Keratinocyte (primary cell): Measurements from ENCODE around the gene ZNF24. TPM values are rescaled to one million over a fixed set of nuclear protein-coding genes. Genes with fewer than 3 reads are reported as not detected.

Experiments
- DNase-seq: peaks from one replicate; pipeline ENCODE4 v3.0.0-alpha.2; 2011; ENCODE audit warnings: low read depth, missing footprints, low spot score
- FAIRE-seq: peaks from 2 replicates; lab custom pipeline; 2011; peaks lifted over from hg19 to GRCh38; lab: Jason Lieb, UNC
- H2AFZ ChIP-seq: 2 replicates; pipeline ENCODE4 v1.6.0; 2012; ENCODE audit warnings: low read length, control low read depth, inconsistent platforms; ENCODE audit not compliant: control insufficient read depth
- H3K27ac ChIP-seq: 2 replicates; pipeline ENCODE4 v1.5.1; 2011; ENCODE audit warnings: low read length; ENCODE audit not compliant: control insufficient read depth, insufficient read depth
- H3K27me3 ChIP-seq: 3 replicates; pipeline ENCODE4 v1.6.0; 2011; ENCODE audit warnings: low read length; ENCODE audit not compliant: control insufficient read depth, insufficient read depth; ENCODE audit errors: extremely low read depth
- H3K36me3 ChIP-seq, 2 experiments: 2 replicates in 1 of 2; 3 replicates in 1 of 2; pipeline ENCODE4 v1.5.1; 2011; ENCODE audit warnings: low read length in 2 of 2, mild to moderate bottlenecking in 1 of 2; ENCODE audit not compliant: control insufficient read depth in 2 of 2, insufficient read depth in 2 of 2; ENCODE audit errors: extremely low read depth in 1 of 2
- H3K4me1 ChIP-seq: 3 replicates; pipeline ENCODE4 v1.5.1; 2011; ENCODE audit warnings: low read length; ENCODE audit not compliant: control insufficient read depth, insufficient read depth; ENCODE audit errors: extremely low read depth
- H3K4me2 ChIP-seq: 3 replicates; pipeline ENCODE4 v1.6.0; 2011; ENCODE audit warnings: low read depth, low read length; ENCODE audit not compliant: control insufficient read depth, insufficient read depth; ENCODE audit errors: extremely low read depth
- H3K4me3 ChIP-seq, 3 experiments: fragments of 200-600 bp in 1 of 3; sonication (generic) in 1 of 3; 2 replicates in 2 of 3; 3 replicates in 1 of 3; pipeline ENCODE4 v1.5.1; 2011 to 2016; ENCODE audit warnings: low read length in 3 of 3, mild to moderate bottlenecking in 3 of 3, control low read depth in 2 of 3, inconsistent platforms in 1 of 3, low read depth in 1 of 3, mixed read lengths in 1 of 3, mixed run types in 1 of 3, moderate library complexity in 1 of 3; ENCODE audit not compliant: control insufficient read depth in 2 of 3, insufficient read depth in 2 of 3; ENCODE audit errors: extremely low read depth in 1 of 3
- H3K79me2 ChIP-seq: 2 replicates; pipeline ENCODE4 v1.6.0; 2012; ENCODE audit warnings: low read length; ENCODE audit not compliant: control insufficient read depth, insufficient read depth
- H3K9ac ChIP-seq: 3 replicates; pipeline ENCODE4 v1.6.0; 2011; ENCODE audit warnings: low read length; ENCODE audit not compliant: control insufficient read depth, insufficient read depth; ENCODE audit errors: extremely low read depth
- H3K9me1 ChIP-seq: 3 replicates; pipeline ENCODE4 v1.6.0; 2011; ENCODE audit warnings: low read length; ENCODE audit not compliant: control insufficient read depth, insufficient read depth; ENCODE audit errors: extremely low read depth
- H3K9me3 ChIP-seq: 2 replicates; pipeline ENCODE4 v1.5.1; 2012; ENCODE audit warnings: low read depth, low read length; ENCODE audit not compliant: control insufficient read depth
- H4K20me1 ChIP-seq: 3 replicates; pipeline ENCODE4 v1.6.0; 2011; ENCODE audit warnings: low read length; ENCODE audit not compliant: control insufficient read depth, insufficient read depth; ENCODE audit errors: extremely low read depth
- CTCF ChIP-seq, 3 experiments: IDR thresholded peaks in 1 of 3; conservative IDR thresholded peaks in 1 of 3; optimal IDR thresholded peaks in 1 of 3; 2 replicates in 2 of 3; 3 replicates in 1 of 3; pipeline versions ENCODE3 to v1.5.1; 2011; ENCODE audit warnings: low read length in 3 of 3, mild to moderate bottlenecking in 3 of 3, moderate library complexity in 2 of 3, control low read depth in 1 of 3, inconsistent platforms in 1 of 3; ENCODE audit not compliant: insufficient read depth in 2 of 3; ENCODE audit errors: extremely low read depth in 1 of 3
- EZH2 ChIP-seq: IDR thresholded peaks from one replicate; pipeline ENCODE4 v1.6.1; 2012; ENCODE audit warnings: inconsistent platforms, mild to moderate bottlenecking, low read length, moderate library complexity
- dilution Hi-C: fragments of 300-500 bp; cut with MboI; formaldehyde crosslinking; loops from one replicate; pipeline ENCODE4 v1.7.0; 2020; ENCODE audit warnings: low sequenced_read_pairs; ENCODE audit not compliant: extremely low pct_ligation_motif_present
- polyA plus RNA-seq, 5 experiments: library from polyadenylated mRNA; depleted of rRNA in 3 of 5; stranded (reverse) in 3 of 5; stranded (forward) in 1 of 5; unstranded in 1 of 5; fragments of >200 nt; gene quantifications; 1 replicate in 1 of 5; 2 replicates in 3 of 5; 3 replicates in 1 of 5; pipeline versions ENCODE4 v1.2.1 to v1.2.3, GENCODE V29; 2011 to 2012; ENCODE audit warnings: missing spikeins in 2 of 5, low read depth in 1 of 5, low replicate concordance in 1 of 5

The ZNF24 gene
- polyA plus RNA-seq, 1 donor (not counting 4 experiments of a cell fraction or from before 2014, with no cell fraction given): 20.3 TPM

GRCh38 chr18:35361570-35362321 lies 17.5 kb upstream of the ZNF24 start:
- no peak overlapping the region for H3K9ac ChIP-seq
- no peak for TF ChIP-seq EZH2
- TF ChIP-seq CTCF (optimal IDR thresholded peaks at IDR 0.05 in 1 of 3, IDR thresholded peaks at IDR 0.05 in 1 of 3, conservative IDR thresholded peaks at IDR 0.05 in 1 of 3; ENCODE audit: extremely low read depth in 1 of 3, insufficient read depth in 2 of 3, low read length in 3 of 3): no peak
- no peak overlapping the region for H3K27ac ChIP-seq
- DNase-seq (no peak), FAIRE-seq (no peak)
- dilution Hi-C loops: no loop called here
- no peak overlapping the region for H2AFZ ChIP-seq
- H4K20me1 ChIP-seq: no peaks in the 10 kb centered on the region
- H3K9me3 ChIP-seq: no peaks in the 10 kb centered on the region
- no peak overlapping the region for H3K4me2 ChIP-seq
- H3K9me1 ChIP-seq: no peaks in the 10 kb centered on the region
- H3K27me3 ChIP-seq: peaks cover 4% of the 10 kb centered on the region
- H3K36me3 ChIP-seq: no peaks in the 10 kb centered on the region
- H3K4me1 ChIP-seq: no peaks in the 10 kb centered on the region
- H3K79me2 ChIP-seq: no peaks in the 10 kb centered on the region
- no peak overlapping the region for H3K4me3 ChIP-seq

GRCh38 chr18:35355140-35355618 lies 11.0 kb upstream of the ZNF24 start:
- TF ChIP-seq CTCF (optimal IDR thresholded peaks at IDR 0.05 in 1 of 3, IDR thresholded peaks at IDR 0.05 in 1 of 3, conservative IDR thresholded peaks at IDR 0.05 in 1 of 3; ENCODE audit: extremely low read depth in 1 of 3, insufficient read depth in 2 of 3, low read length in 3 of 3) (peak; percentile 75 to 78 (median 77)), EZH2 (no peak)

More at GRCh38 chr18:35355140-35355618, 11.0 kb upstream of the ZNF24 start:
- Histone ChIP-seq H3K9ac (no peak overlapping the region), H3K36me3 (no peaks in the 10 kb centered on the region), H3K4me3 (no peak overlapping the region), H3K9me1 (no peaks in the 10 kb centered on the region), H3K79me2 (no peaks in the 10 kb centered on the region), H3K27ac (no peak overlapping the region), H3K4me1 (no peaks in the 10 kb centered on the region), H2AFZ (no peak overlapping the region), H3K27me3 (no peaks in the 10 kb centered on the region), H3K4me2 (no peak overlapping the region), H3K9me3 (peaks cover 4% of the 10 kb centered on the region), H4K20me1 (no peaks in the 10 kb centered on the region)
- peak; percentile 32 for FAIRE-seq
- dilution Hi-C loops: no loop called here
- DNase-seq: no peak
